ENCODE data around the gene SHISAL1.

DNA sequence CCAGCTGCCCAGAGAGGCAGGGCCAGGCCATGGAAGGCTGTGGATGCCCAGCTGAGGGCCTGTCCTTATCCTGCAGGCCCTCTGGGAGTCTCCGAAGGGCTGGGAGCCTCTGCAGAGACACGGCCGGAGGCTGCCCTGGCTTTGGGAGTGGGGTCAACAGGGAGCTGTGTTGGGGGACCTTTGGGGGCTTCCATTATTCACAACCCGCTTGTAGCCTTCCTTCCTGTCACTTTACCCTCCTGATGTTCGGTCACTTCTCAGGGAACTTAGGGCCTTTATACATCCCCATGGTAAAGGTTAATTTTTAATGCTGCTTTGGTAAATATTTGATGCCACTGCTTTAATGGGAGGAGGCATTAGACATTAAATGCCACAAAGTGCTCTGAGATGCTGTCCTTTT lies 44.9 kb downstream of the SHISAL1 start:
- TF ChIP-seq, protein P1, sequence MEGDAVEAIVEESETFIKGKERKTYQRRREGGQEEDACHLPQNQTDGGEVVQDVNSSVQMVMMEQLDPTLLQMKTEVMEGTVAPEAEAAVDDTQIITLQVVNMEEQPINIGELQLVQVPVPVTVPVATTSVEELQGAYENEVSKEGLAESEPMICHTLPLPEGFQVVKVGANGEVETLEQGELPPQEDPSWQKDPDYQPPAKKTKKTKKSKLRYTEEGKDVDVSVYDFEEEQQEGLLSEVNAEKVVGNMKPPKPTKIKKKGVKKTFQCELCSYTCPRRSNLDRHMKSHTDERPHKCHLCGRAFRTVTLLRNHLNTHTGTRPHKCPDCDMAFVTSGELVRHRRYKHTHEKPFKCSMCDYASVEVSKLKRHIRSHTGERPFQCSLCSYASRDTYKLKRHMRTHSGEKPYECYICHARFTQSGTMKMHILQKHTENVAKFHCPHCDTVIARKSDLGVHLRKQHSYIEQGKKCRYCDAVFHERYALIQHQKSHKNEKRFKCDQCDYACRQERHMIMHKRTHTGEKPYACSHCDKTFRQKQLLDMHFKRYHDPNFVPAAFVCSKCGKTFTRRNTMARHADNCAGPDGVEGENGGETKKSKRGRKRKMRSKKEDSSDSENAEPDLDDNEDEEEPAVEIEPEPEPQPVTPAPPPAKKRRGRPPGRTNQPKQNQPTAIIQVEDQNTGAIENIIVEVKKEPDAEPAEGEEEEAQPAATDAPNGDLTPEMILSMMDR (IDR thresholded peaks at IDR 0.05; ENCODE audit: extremely low read depth in 1 of 2, insufficient read depth in 1 of 2, low read depth in 1 of 2, low read length in 2 of 2), result no peak
- TF ChIP-seq POLR2AphosphoS5 (IDR thresholded peaks at IDR 0.05; ENCODE audit: insufficient read depth, low read depth, low read length), result no peak
- no peak for TF ChIP-seq MYC (IDR thresholded peaks at IDR 0.05; ENCODE audit: low read depth, low read length)
- TF ChIP-seq EZH2 (IDR thresholded peaks at IDR 0.05; ENCODE audit: borderline replicate concordance, low read depth, low read length, severe bottlenecking), result no peak
- TF ChIP-seq POLR2A (IDR thresholded peaks at IDR 0.05; ENCODE audit: low read depth, low read length), result no peak
- TF ChIP-seq, protein P2, sequence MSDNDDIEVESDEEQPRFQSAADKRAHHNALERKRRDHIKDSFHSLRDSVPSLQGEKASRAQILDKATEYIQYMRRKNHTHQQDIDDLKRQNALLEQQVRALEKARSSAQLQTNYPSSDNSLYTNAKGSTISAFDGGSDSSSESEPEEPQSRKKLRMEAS (IDR thresholded peaks at IDR 0.05; ENCODE audit: insufficient read depth, insufficient read length), result no peak
- TF ChIP-seq JUN (IDR thresholded peaks at IDR 0.05; ENCODE audit: borderline replicate concordance, insufficient read depth, insufficient read length, low read depth), result no peak
- no peak for TF ChIP-seq GATA2 (IDR thresholded peaks at IDR 0.05; ENCODE audit: insufficient read depth, insufficient read length, low read depth, low read length)
- no peak for TF ChIP-seq FOS (IDR thresholded peaks at IDR 0.05; ENCODE audit: borderline replicate concordance, insufficient read depth, low read length)
